Measurements from ENCODE around the gene STAT4. TPM values are rescaled to one million over a fixed set of nuclear protein-coding genes. Genes with fewer than 3 reads are reported as not detected.

The STAT4 gene
- total RNA-seq, 1 donor from 2014 or later, result 2.1 TPM

GRCh38 chr2:191178806-191179514 lies 28.2 kb upstream of the STAT4 start:
- TF ChIP-seq CTCF (conservative IDR thresholded peaks at IDR 0.05), result no peak
- H3K9me3 Mint-ChIP-seq, result no peaks in the 10 kb centered on the region
- H3K36me3 Mint-ChIP-seq, result peaks cover under 1% of the 10 kb centered on the region
- peaks cover 6% of the 10 kb centered on the region for H3K4me1 Mint-ChIP-seq (ENCODE audit: unreplicated experiment)
- H3K27ac Mint-ChIP-seq, result no peak overlapping the region
- no peaks in the 10 kb centered on the region for H3K27me3 Mint-ChIP-seq
- no peak overlapping the region for H3K4me3 Mint-ChIP-seq
- DNase-seq (ENCODE audit: extremely low spot score, unreplicated experiment), result no peak

GRCh38 chr2:191177751-191178736 lies 27.2 kb upstream of the STAT4 start:
- Mint-ChIP-seq H3K9me3 (no peaks in the 10 kb centered on the region), H3K4me3 (no peak overlapping the region), H3K27ac (no peak overlapping the region), H3K36me3 (peaks cover 4% of the 10 kb centered on the region), H3K27me3 (no peaks in the 10 kb centered on the region), H3K4me1 (ENCODE audit: unreplicated experiment) (peaks cover 6% of the 10 kb centered on the region)
- no peak for DNase-seq (ENCODE audit: extremely low spot score, unreplicated experiment)
- no peak for TF ChIP-seq CTCF (conservative IDR thresholded peaks at IDR 0.05)

- H3K4me1 Mint-ChIP-seq (ENCODE audit: unreplicated experiment), result peaks cover 16% of the 10 kb centered on the region
- H3K9me3 Mint-ChIP-seq, result no peaks in the 10 kb centered on the region
- H3K4me3 Mint-ChIP-seq, result no peak overlapping the region
- DNase-seq (ENCODE audit: extremely low spot score, unreplicated experiment), result no peak
- peaks cover 4% of the 10 kb centered on the region for H3K36me3 Mint-ChIP-seq
- no peaks in the 10 kb centered on the region for H3K27me3 Mint-ChIP-seq
- no peak for TF ChIP-seq CTCF (conservative IDR thresholded peaks at IDR 0.05)
- H3K27ac Mint-ChIP-seq, result no peak overlapping the region
Measured at GRCh38 chr2:191176801-191177438, 26.1 kb upstream of the STAT4 start.

- H3K36me3 Mint-ChIP-seq, result peaks cover 4% of the 10 kb centered on the region
- no peaks in the 10 kb centered on the region for H3K9me3 Mint-ChIP-seq
- no peaks in the 10 kb centered on the region for H3K27me3 Mint-ChIP-seq
Measured at GRCh38 chr2:191176305-191176704, 25.5 kb upstream of the STAT4 start.

More at GRCh38 chr2:191176305-191176704, 25.5 kb upstream of the STAT4 start:
- Mint-ChIP-seq H3K27ac (no peak overlapping the region), H3K4me3 (no peak overlapping the region), H3K4me1 (ENCODE audit: unreplicated experiment) (peaks cover 22% of the 10 kb centered on the region)
- no peak for TF ChIP-seq CTCF (conservative IDR thresholded peaks at IDR 0.05)
- no peak for DNase-seq (ENCODE audit: extremely low spot score, unreplicated experiment)

Measured in type B pancreatic cell (in vitro differentiated cells).